ENCODE data around the gene SRCAP.

SRCAP gene

GRCh38 chr16:30741461-30741914 is 42.5 kb downstream of the SRCAP start:
- no peak for DNase-seq
- TF ChIP-seq GATA1 (IDR thresholded peaks at IDR 0.05; ENCODE audit: low read depth, low read length) (no peak), POLR2A (IDR thresholded peaks at IDR 0.05; ENCODE audit: low read length) (no peak)

DNA sequence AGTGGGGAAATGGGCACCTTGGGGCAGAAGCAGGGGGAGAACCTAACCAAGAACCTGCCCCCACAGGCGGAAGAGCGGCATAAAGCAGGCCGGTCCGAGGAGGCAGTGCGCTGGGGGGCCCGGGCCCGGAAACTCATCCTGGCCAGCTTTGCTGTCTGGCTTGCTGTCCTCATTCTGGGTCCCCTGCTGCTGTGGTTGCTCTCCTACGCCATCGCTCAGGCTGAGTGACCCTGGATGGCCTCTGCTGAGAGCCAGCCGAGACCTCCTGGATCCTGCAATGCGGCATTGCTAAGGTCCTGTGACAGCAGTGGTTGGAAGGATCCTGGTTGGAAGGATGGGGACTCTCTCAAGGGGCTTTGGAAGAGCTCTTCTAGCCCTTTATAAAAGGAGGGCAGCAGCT is 44.7 kb downstream of the SRCAP start:
- TF ChIP-seq POLR2A (IDR thresholded peaks at IDR 0.05; ENCODE audit: low read length) (no peak), GATA1 (IDR thresholded peaks at IDR 0.05; ENCODE audit: low read depth, low read length) (no peak)
- DNase-seq = no peak

DNA sequence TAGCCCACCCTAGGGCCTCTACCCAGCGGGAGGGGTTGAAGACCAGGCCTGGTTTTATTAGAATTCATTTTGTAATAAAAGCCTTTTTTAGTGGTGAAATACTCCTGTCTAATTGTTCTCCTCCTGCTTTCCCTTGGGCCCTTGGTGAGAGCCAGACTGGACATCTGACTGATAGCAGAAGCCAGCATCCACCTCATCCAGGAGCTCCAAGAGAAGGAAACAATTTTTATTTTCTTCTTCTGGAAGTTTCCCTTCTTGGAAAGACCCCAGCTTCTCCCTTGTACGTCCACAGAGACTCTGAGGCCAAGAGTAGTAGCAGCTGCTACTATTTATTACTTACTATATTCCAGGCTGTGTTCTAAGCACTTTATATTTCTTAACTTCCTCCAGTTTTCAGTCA is 45.2 kb downstream of the SRCAP start:
- DNase-seq = no peak
- TF ChIP-seq GATA1 (IDR thresholded peaks at IDR 0.05; ENCODE audit: low read depth, low read length) (no peak), POLR2A (IDR thresholded peaks at IDR 0.05; ENCODE audit: low read length) (no peak)

- TF ChIP-seq POLR2A (IDR thresholded peaks at IDR 0.05; ENCODE audit: low read length) (no peak), GATA1 (IDR thresholded peaks at IDR 0.05; ENCODE audit: low read depth, low read length) (no peak)
- no peak for DNase-seq
Observed at GRCh38 chr16:30745082-30745481, 46.1 kb downstream of the SRCAP start.

DNA sequence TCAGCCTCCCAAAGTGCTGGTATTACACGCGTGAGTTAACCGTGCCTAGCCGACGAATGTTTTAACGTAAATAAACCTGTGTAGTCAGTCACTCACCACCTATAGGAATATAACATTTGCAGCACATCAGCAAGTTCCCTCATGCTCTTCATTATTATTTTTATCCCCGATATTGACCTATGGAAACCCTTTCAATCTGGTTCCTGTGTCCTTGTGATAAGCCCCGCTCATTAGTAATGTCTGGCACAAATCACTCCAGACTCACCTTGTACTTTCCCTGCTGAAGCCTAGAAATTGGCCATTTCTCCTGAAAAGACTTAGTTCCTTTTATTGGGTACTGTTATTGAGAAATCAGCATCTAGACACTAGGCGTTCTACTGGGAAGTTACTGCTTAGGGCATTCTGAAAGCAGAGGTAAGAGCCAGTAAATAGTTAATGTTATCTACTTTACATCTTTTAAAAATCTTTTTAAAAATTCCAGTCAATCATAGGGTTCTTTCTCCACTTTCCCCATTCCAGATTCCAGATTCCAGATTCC is 47.7 kb downstream of the SRCAP start:
- no peak for DNase-seq
- TF ChIP-seq POLR2A (IDR thresholded peaks at IDR 0.05; ENCODE audit: low read length) = no peak
- no peak for TF ChIP-seq GATA1 (IDR thresholded peaks at IDR 0.05; ENCODE audit: low read depth, low read length)

GRCh38 chr16:30747331-30747730 is 48.4 kb downstream of the SRCAP start:
- DNase-seq = no peak
- no peak for TF ChIP-seq POLR2A (IDR thresholded peaks at IDR 0.05; ENCODE audit: low read length)
- TF ChIP-seq GATA1 (IDR thresholded peaks at IDR 0.05; ENCODE audit: low read depth, low read length) = no peak

- peak; percentile 99 for DNase-seq
- TF ChIP-seq POLR2A (IDR thresholded peaks at IDR 0.05; ENCODE audit: low read length) (peak; percentile 88), GATA1 (IDR thresholded peaks at IDR 0.05; ENCODE audit: low read depth, low read length) (no peak)
Observed at GRCh38 chr16:30747799-30748633, 49.0 kb downstream of the SRCAP start, which contains the start of gene PHKG2. Gene PHKG2 (plus strand): TSS chr16:30748425. CDS start chr16:30748821, 396 bp downstream.

- peak; percentile 68 to 70 for DNase-seq
Observed at GRCh38 chr16:30748634-30749445, 49.9 kb downstream of the SRCAP start.

GRCh38 chr16:30750201-30750600 is 51.2 kb downstream of the SRCAP start:
- no peak for DNase-seq
- TF ChIP-seq GATA1 (IDR thresholded peaks at IDR 0.05; ENCODE audit: low read depth, low read length) (no peak), POLR2A (IDR thresholded peaks at IDR 0.05; ENCODE audit: low read length) (no peak)

More at GRCh38 chr16:30748634-30749445, 49.9 kb downstream of the SRCAP start:
- TF ChIP-seq POLR2A (IDR thresholded peaks at IDR 0.05; ENCODE audit: low read length) (no peak), GATA1 (IDR thresholded peaks at IDR 0.05; ENCODE audit: low read depth, low read length) (no peak)

DNA sequence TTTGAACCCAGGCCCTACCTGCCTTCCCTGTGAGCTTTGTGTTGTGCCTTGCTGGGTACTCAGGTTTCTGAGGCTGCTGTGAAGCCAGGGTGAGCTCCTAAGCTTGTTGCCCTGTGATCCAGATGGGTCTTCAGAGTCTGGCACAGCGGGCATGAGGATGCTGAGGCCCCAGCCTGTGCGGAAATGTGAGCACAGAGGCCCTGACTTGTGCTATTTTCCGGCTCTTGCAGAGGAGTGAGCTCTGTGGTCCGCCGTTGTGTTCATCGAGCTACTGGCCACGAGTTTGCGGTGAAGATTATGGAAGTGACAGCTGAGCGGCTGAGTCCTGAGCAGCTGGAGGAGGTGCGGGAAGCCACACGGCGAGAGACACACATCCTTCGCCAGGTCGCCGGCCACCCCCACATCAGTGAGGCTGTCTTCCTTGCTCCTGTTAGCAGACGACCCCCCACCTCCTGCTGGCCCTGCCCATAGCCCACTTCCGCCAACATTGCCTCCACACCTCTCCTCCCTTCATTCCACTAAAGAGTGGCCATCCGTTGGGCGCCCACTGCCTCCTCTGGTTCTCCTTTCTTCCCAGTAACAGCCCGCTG is 52.0 kb downstream of the SRCAP start:
- no peak for DNase-seq
- TF ChIP-seq GATA1 (IDR thresholded peaks at IDR 0.05; ENCODE audit: low read depth, low read length) (no peak), POLR2A (IDR thresholded peaks at IDR 0.05; ENCODE audit: low read length) (no peak)

- TF ChIP-seq POLR2A (IDR thresholded peaks at IDR 0.05; ENCODE audit: low read length) (no peak), GATA1 (IDR thresholded peaks at IDR 0.05; ENCODE audit: low read depth, low read length) (no peak)
- no peak for DNase-seq
Observed at GRCh38 chr16:30753596-30753995, 54.6 kb downstream of the SRCAP start.

DNA sequence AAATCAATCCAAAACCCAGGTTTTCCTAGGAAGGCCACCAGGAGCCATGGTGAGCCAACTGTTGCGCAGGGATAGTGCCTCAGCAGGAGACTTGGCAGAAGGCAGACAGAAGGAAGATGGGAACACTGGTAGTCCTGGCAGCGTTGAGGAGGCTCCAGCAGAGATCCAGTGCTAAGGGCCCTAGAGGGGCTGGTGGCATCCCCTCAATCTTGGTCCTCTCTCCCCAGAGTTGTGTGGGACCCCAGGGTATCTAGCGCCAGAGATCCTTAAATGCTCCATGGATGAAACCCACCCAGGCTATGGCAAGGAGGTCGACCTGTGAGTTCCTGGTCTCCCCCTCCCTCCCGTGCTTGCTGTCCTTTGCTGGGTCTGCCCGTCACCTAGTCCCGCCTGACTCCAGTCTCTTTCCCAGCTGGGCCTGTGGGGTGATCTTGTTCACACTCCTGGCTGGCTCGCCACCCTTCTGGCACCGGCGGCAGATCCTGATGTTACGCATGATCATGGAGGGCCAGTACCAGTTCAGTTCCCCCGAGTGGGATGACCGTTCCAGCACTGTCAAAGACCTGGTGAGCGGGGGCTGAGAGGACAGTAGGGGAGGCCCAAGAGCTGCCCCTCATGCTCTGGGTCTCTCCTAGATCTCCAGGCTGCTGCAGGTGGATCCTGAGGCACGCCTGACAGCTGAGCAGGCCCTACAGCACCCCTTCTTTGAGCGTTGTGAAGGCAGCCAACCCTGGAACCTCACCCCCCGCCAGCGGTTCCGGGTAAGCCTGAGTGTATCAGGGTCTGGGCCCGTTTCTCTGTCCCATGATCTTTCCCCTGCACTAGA is 57.2 kb downstream of the SRCAP start:
- TF ChIP-seq GATA1 (IDR thresholded peaks at IDR 0.05; ENCODE audit: low read depth, low read length) = no peak
- TF ChIP-seq POLR2A (IDR thresholded peaks at IDR 0.05; ENCODE audit: low read length) = no peak
- no peak for DNase-seq

GRCh38 chr16:30756781-30757100 is 57.8 kb downstream of the SRCAP start:
- TF ChIP-seq POLR2A (IDR thresholded peaks at IDR 0.05; ENCODE audit: low read length) = no peak
- TF ChIP-seq GATA1 (IDR thresholded peaks at IDR 0.05; ENCODE audit: low read depth, low read length) = no peak
- DNase-seq = no peak

Data from erythroblast (primary cell).